Mucosa of descending colon (tissue), 3 donors: ENCODE measurements around the gene KCNJ6. TPM values are rescaled to one million over a fixed set of nuclear protein-coding genes. Genes with fewer than 3 reads are reported as not detected.

Source experiments
- ATAC-seq: fragments of 200-7000 bp; cut with Tn5 transposase; one replicate; pipeline ENCODE4 v1.9.1; 2020; ENCODE audit warnings: mild to moderate bottlenecking, moderate library complexity
- DNase-seq, 3 donors: peaks; one replicate each; pipeline ENCODE4 v3.0.0-alpha.2; 2020
- H3K36me3 ChIP-seq: fragments of 200-600 bp; one replicate; pipeline ENCODE4 v1.8.0; 2021; ENCODE audit warnings: low read depth, mild to moderate bottlenecking
- H3K4me1 ChIP-seq: fragments of 200-600 bp; one replicate; pipeline ENCODE4 v1.8.0; 2021; ENCODE audit warnings: low read depth, mild to moderate bottlenecking
- H3K4me3 ChIP-seq: fragments of 200-600 bp; one replicate; pipeline ENCODE4 v1.8.0; 2021; ENCODE audit warnings: mild to moderate bottlenecking
- H3K9me3 ChIP-seq: fragments of 200-600 bp; one replicate; pipeline ENCODE4 v1.8.0; 2021; ENCODE audit warnings: mild to moderate bottlenecking
- intact Hi-C, 2 donors: fragments of 100-400 bp; cut with DNase I in 1 of 2; cut with micrococcal nuclease in 1 of 2; formaldehyde crosslinking; loops; one replicate each; pipeline versions ENCODE4 v1.11.0 to v1.11.1; 2022; cut with DNase I, micrococcal nuclease
- long read RNA-seq, 2 donors: library from polyadenylated mRNA; unstranded; transcript quantifications; one replicate each; pipeline ENCODE4 v2.0.0, GENCODE V29; 2019 to 2021
- total RNA-seq, 3 donors: library from RNA; stranded (reverse); fragmentation: NEBNext Ultra II Directional in 2 of 3; extraction: Animal tissue kit (Norgen Biotek cat#: 25700) in 2 of 3; gene quantifications; one replicate each; pipeline versions ENCODE4 v1.2.1 to v1.2.4, GENCODE V29; 2021 to 2023
- TF ChIP-seq, protein P1 (sequence below): fragments of 200-600 bp; IDR thresholded peaks from one replicate; pipeline ENCODE4 v1.8.0; 2022; ENCODE audit warnings: antibody characterized with exemption, mild to moderate bottlenecking
- donor health status: DM: no; HTN: no; CAD: no; lungs with moderate emphysema.
- donor health status: DM: no; HTN: no; CAD: no.
- donor health status: DM: no; HTN: yes; CAD: no.

The KCNJ6 gene
- under 1 TPM; 0.09 to 0.19 (median 0.14) TPM for total RNA-seq
- long read RNA-seq, donor 1, result 0 reads
- long read RNA-seq, donor 2, result 0 reads

- DNase-seq, result peak in 2 of 3 donors; percentile 17 to 38
- intact Hi-C loops, result no loop called here
- TF ChIP-seq, protein P1, sequence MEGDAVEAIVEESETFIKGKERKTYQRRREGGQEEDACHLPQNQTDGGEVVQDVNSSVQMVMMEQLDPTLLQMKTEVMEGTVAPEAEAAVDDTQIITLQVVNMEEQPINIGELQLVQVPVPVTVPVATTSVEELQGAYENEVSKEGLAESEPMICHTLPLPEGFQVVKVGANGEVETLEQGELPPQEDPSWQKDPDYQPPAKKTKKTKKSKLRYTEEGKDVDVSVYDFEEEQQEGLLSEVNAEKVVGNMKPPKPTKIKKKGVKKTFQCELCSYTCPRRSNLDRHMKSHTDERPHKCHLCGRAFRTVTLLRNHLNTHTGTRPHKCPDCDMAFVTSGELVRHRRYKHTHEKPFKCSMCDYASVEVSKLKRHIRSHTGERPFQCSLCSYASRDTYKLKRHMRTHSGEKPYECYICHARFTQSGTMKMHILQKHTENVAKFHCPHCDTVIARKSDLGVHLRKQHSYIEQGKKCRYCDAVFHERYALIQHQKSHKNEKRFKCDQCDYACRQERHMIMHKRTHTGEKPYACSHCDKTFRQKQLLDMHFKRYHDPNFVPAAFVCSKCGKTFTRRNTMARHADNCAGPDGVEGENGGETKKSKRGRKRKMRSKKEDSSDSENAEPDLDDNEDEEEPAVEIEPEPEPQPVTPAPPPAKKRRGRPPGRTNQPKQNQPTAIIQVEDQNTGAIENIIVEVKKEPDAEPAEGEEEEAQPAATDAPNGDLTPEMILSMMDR, result no peak
- Histone ChIP-seq H3K36me3 (no peaks in the 10 kb centered on the region), H3K9me3 (no peaks in the 10 kb centered on the region), H3K4me3 (no peak within 1 kb of the TSS), H3K4me1 (no peaks in the 10 kb centered on the region)
- peak; percentile 56 for ATAC-seq
These were observed at the start of gene KCNJ6 for GRCh38 chr21:37916310-37917051. Gene KCNJ6, minus strand, starts transcription at chr21:37916457. Its CDS starts 75,775 bp downstream, at chr21:37840682.

DNA sequence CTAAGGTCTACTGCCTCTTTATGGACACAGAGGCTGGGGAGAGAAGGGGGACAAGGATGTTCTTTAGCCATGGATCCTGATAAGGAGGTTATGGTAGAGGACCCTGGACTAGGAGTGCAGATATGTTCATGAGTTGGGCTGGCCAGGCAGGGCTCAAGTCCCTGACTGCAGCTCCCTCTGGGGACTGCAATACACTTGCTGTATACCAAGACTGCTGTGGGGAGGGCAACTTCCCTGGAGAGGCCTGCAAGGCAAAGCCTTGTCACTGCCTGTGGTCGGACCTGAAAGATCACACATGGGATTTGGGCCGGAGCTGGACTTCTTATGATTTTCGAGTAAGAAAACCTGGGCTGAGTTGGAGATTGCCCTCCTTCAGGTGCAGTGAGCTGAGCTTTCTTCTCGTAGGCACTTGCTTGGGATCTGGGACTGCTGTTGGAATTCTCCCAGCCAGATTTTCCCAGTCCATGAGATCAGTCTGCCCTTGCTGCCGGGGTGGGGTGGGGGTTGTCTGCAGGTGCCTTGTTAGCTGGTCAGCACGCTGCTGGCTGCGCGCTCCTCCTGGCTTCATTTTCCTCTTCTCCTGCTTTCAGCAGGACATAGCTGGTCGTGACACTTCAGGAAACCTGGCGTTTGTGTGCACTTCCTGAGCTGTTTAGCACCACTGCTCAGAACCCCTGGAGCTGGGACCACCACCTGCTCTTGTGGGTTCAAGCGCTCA, 49.0 kb upstream of the KCNJ6 start:
- no peak for DNase-seq
- TF ChIP-seq, protein P1, result no peak
- intact Hi-C loops, result loop anchor here in 1 of 2 donors (10.0 kb wide), 1 partner anchor 60 kb away; no protein-coding TSS in a partner anchor
- Histone ChIP-seq H3K4me3 (no peak overlapping the region), H3K9me3 (no peaks in the 10 kb centered on the region), H3K4me1 (no peaks in the 10 kb centered on the region), H3K36me3 (no peaks in the 10 kb centered on the region)
- ATAC-seq, result no peak

DNA sequence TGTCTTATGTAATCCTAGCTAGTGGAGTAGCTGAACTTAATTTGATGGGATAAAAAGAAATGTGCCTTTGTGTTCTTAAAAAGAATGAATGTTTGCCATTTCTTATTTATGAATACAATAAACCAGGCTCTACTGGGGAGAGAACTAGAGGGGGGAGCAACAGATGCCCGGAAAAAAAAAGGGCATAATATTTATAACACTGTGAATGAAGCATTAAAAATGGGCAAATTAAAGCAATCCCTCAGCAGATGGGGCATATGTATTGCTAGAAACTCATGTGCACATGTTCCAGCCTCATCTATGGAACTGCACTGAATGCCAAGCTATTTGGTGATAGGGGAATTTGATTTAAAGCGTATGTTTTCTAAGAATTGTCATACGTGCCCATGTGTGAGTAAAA, 42.3 kb upstream of the KCNJ6 start:
- Histone ChIP-seq H3K4me1 (no peaks in the 10 kb centered on the region), H3K9me3 (no peaks in the 10 kb centered on the region), H3K36me3 (no peaks in the 10 kb centered on the region), H3K4me3 (no peak overlapping the region)
- TF ChIP-seq, protein P1, result no peak
- intact Hi-C loops, result no loop called here
- DNase-seq (no peak), ATAC-seq (no peak)

GRCh38 chr21:37956772-37957171, 40.5 kb upstream of the KCNJ6 start:
- DNase-seq (no peak), ATAC-seq (no peak)
- TF ChIP-seq, protein P1, result no peak
- Histone ChIP-seq H3K4me1 (no peaks in the 10 kb centered on the region), H3K36me3 (no peaks in the 10 kb centered on the region), H3K4me3 (no peak overlapping the region), H3K9me3 (no peaks in the 10 kb centered on the region)
- intact Hi-C loops, result no loop called here

GRCh38 chr21:37945036-37945435, 28.8 kb upstream of the KCNJ6 start:
- TF ChIP-seq, protein P1, result no peak
- H3K9me3 ChIP-seq, result no peaks in the 10 kb centered on the region
- peak; percentile 47 for ATAC-seq
- no peak overlapping the region for H3K4me3 ChIP-seq
- H3K4me1 ChIP-seq, result no peaks in the 10 kb centered on the region
- no peak for DNase-seq
- intact Hi-C loops, result no loop called here
- no peaks in the 10 kb centered on the region for H3K36me3 ChIP-seq
